ENCODE measurements around the gene FNDC10. TPM values are rescaled to one million over a fixed set of nuclear protein-coding genes. Genes with fewer than 3 reads are reported as not detected.

FNDC10 gene
- total and polyA plus RNA-seq, 7 donors = 0.15 to 0.96 (median 0.63) TPM; not detected in 1

DNA sequence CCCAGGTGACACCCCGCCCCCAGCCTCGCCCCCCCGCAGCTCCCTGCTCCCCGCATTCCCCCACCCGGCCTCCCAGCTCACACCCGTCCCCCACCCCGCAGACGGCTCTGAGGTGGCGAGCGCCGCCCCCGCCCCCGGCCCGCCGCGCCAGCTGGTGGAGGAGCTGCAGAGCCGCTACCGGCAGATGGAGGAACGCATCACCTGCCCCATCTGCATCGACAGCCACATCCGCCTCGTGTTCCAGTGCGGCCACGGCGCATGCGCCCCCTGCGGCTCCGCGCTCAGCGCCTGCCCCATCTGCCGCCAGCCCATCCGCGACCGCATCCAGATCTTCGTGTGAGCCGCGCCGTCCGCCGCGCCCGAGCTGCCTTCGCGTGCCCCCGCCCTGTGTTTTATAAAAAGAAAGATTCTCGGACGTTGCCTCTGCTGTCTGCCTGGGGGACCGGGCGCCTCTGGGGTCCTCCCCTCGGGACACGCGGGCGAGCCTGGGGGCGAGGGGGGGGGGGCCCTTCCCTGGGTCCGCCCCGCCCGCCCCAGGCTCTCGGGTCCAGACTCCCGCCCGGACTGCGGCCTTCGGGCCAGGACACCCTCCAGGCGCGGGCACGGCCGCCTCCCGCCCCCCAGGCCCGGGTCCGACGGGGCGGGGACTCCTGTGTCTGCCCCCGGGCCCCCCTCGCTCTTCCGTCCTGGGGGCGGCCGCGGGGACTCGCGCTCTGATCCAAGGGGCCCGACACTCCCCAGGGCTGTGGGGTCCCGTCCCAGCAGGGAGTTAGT is 30.4 kb upstream of the FNDC10 start:
- DNase-seq = peak; percentile 75 to 86
- 24 to 31% (median 27%) methylated on average over 49 to 81 of the region's 81 CpGs for WGBS, 3 donors
- Histone ChIP-seq H3K4me1 (peaks cover 3% of the 10 kb centered on the region), H3K9me3 (no peaks in the 10 kb centered on the region), H3K27me3 (ENCODE audit: insufficient read depth in 3 of 3, low read length in 2 of 3) (peaks cover 0 to 2% (median 0%) of the 10 kb centered on the region in 3 donors), H3K27ac (peak overlapping the region; percentile 1), H3K4me3 (peak overlapping the region; percentile 30), H3K36me3 (ENCODE audit: insufficient read depth in 1 of 2, low read depth in 1 of 2) (peaks cover 4 to 35% of the 10 kb centered on the region in 2 donors)
- no peak for TF ChIP-seq CTCF (IDR thresholded peaks at IDR 0.05)
- peak; percentile 15 to 32 (median 22) for ATAC-seq
- intact Hi-C loops (cut with DNase I) = no loop called here

DNA sequence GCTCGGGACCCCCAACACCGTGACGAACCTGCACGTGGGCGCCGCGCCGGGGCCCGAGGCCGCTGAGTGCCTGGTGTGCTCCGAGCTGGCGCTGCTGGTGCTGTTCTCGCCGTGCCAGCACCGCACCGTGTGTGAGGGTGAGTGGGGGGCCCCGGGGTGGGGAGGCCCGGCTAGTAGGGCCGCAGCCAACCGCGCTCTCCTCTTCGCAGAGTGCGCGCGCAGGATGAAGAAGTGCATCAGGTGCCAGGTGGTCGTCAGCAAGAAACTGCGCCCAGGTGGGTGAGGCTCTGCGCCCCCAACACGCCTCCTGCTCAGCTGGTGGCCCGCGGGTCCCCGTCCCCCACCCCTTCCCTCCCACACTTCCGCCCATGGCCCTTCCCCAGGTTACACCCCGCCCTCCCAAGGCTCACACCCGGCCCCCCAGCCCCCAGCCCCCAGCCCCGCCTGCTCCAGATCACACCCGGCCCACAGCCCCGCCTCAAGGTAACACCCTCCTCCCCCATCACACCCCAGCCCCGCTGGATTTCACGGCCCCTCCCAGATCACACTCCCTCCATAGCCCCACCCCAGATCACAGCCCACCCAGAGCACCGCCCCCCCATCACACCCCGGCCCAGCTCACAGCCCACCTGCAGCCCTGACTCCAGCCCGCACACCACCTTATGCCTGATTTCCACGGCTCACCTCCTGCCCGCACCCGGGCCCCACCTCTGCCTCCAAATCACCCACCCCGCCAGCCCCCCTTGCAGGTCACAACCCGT is 29.7 kb upstream of the FNDC10 start:
- H3K4me3 ChIP-seq = no peak overlapping the region
- H3K36me3 ChIP-seq (ENCODE audit: insufficient read depth in 1 of 2, low read depth in 1 of 2) = peaks cover 4 to 43% of the 10 kb centered on the region in 2 donors
- ATAC-seq = no peak
- peaks cover 3% of the 10 kb centered on the region for H3K4me1 ChIP-seq
- H3K9me3 ChIP-seq = no peaks in the 10 kb centered on the region
- intact Hi-C loops (cut with DNase I) = no loop called here
- H3K27me3 ChIP-seq (ENCODE audit: insufficient read depth in 3 of 3, low read length in 2 of 3) = peaks cover 0 to 2% (median 0%) of the 10 kb centered on the region in 3 donors
- H3K27ac ChIP-seq = no peak overlapping the region
- 70 to 74% (median 73%) methylated on average over 41 to 47 of the region's 48 CpGs for WGBS, 3 donors
- no peak for TF ChIP-seq CTCF (IDR thresholded peaks at IDR 0.05)
- DNase-seq = peak; percentile 25 to 63

DNA sequence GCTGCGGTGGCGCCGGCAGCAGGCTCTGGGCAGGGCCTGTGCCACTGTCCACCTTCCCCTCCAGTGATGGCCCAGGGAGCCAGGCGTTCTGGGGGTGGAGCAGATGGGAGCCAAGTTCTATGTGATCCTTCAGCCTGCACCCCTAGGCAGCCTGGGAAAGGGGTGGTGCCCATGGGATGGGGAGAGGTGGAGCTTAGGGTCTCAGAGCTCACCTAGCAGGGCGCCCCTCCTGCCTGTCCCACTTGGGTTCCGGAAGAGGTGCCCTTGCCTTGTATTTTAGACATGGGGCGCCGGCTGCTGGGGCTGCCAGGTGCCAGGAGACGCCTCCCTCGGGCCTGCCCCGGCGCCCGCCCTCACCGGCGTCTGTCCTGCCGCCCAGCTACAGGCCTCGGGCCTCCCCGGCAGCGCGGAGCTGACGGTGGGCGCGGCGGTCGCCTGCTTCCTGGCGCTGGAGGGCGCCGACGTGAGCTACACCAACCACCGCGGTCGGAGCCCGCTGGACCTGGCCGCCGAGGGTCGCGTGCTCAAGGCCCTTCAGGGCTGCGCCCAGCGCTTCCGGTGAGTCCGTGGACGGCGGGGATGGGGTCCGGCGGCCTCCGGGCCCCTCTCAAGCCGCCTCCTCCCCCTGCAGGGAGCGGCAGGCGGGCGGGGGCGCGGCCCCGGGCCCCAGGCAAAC is 29.0 kb upstream of the FNDC10 start:
- 71 to 80% (median 76%) methylated on average over 45 to 53 of the region's 53 CpGs for WGBS, 3 donors
- peaks cover 0 to 2% (median 0%) of the 10 kb centered on the region in 3 donors for H3K27me3 ChIP-seq (ENCODE audit: insufficient read depth in 3 of 3, low read length in 2 of 3)
- TF ChIP-seq CTCF (IDR thresholded peaks at IDR 0.05) = no peak
- DNase-seq (peak; percentile 17 to 45), ATAC-seq (no peak)
- no peak overlapping the region for H3K4me3 ChIP-seq
- peaks cover 9% of the 10 kb centered on the region for H3K4me1 ChIP-seq
- H3K27ac ChIP-seq = no peak overlapping the region
- peaks cover 4 to 50% of the 10 kb centered on the region in 2 donors for H3K36me3 ChIP-seq (ENCODE audit: insufficient read depth in 1 of 2, low read depth in 1 of 2)
- no peaks in the 10 kb centered on the region for H3K9me3 ChIP-seq
- intact Hi-C loops (cut with DNase I) = no loop called here

- H3K4me3 ChIP-seq = no peak overlapping the region
- H3K4me1 ChIP-seq = peaks cover 16% of the 10 kb centered on the region
- no peaks in the 10 kb centered on the region for H3K9me3 ChIP-seq
- DNase-seq (peak; percentile 18 to 52), ATAC-seq (no peak)
- 88 to 91% (median 90%) methylated on average over 50 to 53 of the region's 53 CpGs for WGBS, 3 donors
- H3K27me3 ChIP-seq (ENCODE audit: insufficient read depth in 3 of 3, low read length in 2 of 3) = peaks cover 0 to 2% (median 0%) of the 10 kb centered on the region in 3 donors
- no peak overlapping the region for H3K27ac ChIP-seq
- intact Hi-C loops (cut with DNase I) = no loop called here
- no peak for TF ChIP-seq CTCF (IDR thresholded peaks at IDR 0.05)
- H3K36me3 ChIP-seq (ENCODE audit: insufficient read depth in 1 of 2, low read depth in 1 of 2) = peaks cover 4 to 51% of the 10 kb centered on the region in 2 donors
Observed at GRCh38 chr1:1627829-1628753, 28.2 kb upstream of the FNDC10 start.

Measured in psoas muscle (tissue), 8 donors.